Cardiac muscle cell (in vitro differentiated cells and primary cell): Measurements from ENCODE around the gene MTOR. TPM values are rescaled to one million over a fixed set of nuclear protein-coding genes. Genes with fewer than 3 reads are reported as not detected.

Source experiments
- DNase-seq, 2 donors: peaks; one replicate each; pipeline versions ENCODE4 v3.0.0 to v3.0.0-alpha.2; 2010 to 2017; ENCODE audit warnings: low read depth in 1 of 2, low spot score in 1 of 2
- H3K27ac ChIP-seq: fragments of 200-600 bp; sonication (generic); 2 replicates; pipeline ENCODE4 v1.5.1; 2016
- H3K27me3 ChIP-seq: fragments of 200-600 bp; sonication (generic); 2 replicates; pipeline ENCODE4 v1.6.0; 2016; ENCODE audit warnings: control low read depth
- H3K36me3 ChIP-seq: fragments of 200-600 bp; sonication (generic); 2 replicates; pipeline ENCODE4 v1.5.1; 2016; ENCODE audit warnings: control low read depth
- H3K4me1 ChIP-seq: fragments of 200-600 bp; sonication (generic); 2 replicates; pipeline ENCODE4 v1.8.1; 2017; ENCODE audit warnings: low read depth, mild to moderate bottlenecking, mixed run types
- H3K4me3 ChIP-seq: fragments of 200-600 bp; sonication (generic); 2 replicates; pipeline ENCODE4 v1.5.1; 2016; ENCODE audit warnings: mild to moderate bottlenecking
- H3K9me3 ChIP-seq: fragments of 200-600 bp; sonication (generic); 2 replicates; pipeline ENCODE4 v1.5.1; 2017; ENCODE audit warnings: low read depth, mild to moderate bottlenecking, control low read depth
- polyA plus RNA-seq: library from polyadenylated mRNA; unstranded; fragments of >200 nt; fragmentation: Nextera tagmentation; extraction: Ambion mirVana; gene quantifications from 2 replicates; pipeline ENCODE4 v1.2.1, GENCODE V29; 2016
- total RNA-seq: library from RNA; depleted of rRNA; stranded (reverse); fragments of >200 nt; gene quantifications from 2 replicates; pipeline ENCODE4 v1.2.3, GENCODE V29; 2016
- TF ChIP-seq, protein P1 (sequence below): IDR thresholded peaks from 2 replicates; pipeline ENCODE4 v1.5.1; 2012; ENCODE audit warnings: low read depth, mild to moderate bottlenecking, low read length

Gene MTOR
- total and polyA plus RNA-seq, 2 experiments from 2014 or later = 21.5 to 45.7 TPM

DNA sequence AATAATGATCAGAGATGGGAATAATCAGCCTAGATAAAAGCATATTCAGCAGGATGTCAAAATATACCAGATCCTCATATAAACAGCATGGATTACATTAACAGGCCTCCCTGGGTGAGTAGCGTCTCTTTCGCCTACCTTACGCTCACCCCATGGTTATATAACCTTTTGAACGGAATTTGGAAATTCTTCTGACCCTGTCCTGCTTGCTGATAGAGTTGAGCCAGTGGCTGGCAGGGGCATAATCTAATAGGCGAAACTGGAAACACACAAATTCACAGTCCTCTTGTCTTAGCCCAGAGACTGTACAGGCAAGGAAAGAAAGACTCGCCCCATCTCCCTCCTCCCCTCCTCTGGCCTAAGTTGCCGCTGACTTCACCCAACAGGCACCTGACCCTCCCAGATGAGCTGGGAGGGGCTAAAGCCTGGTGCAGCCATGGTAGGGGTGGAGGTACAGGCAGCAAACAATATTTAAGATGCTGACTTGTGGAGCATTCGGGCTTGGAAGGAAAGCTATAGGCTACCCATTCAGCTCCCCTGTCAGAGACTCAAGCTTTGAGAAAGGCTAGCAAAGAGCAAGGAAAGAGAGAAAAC, 73.4 kb downstream of the MTOR start, which contains the start of gene ANGPTL7:
ANGPTL7 (plus strand) TSS at position 498 of the 594 bp plus-strand sequence. CDS start 225 bp downstream, outside the sequence.
- peaks cover 19% of the 10 kb centered on the region for H3K36me3 ChIP-seq

DNA sequence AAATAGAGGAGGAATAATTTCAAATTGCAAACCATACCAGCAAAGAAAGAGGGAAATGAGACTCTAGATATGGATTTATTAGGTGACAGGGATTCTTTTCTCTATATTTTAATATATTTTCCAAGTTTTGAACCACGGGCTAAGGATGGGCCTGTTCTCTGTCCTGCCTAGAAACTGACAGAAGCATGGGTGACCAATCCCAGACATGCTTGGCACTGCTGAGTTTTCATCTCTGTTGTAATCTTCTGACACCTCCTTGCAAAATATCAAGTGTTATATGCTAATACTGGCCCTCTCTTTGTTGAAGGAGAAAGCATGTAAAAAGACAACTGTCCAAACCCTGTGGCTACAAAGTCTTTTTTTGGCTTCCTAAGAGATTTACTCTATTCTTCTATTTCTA, 74.0 kb downstream of the MTOR start:
- Histone ChIP-seq H3K4me3 (no peak overlapping the region), H3K4me1 (peaks cover 14% of the 10 kb centered on the region), H3K27me3 (no peaks in the 10 kb centered on the region), H3K36me3 (peaks cover 18% of the 10 kb centered on the region), H3K9me3 (no peaks in the 10 kb centered on the region), H3K27ac (no peak overlapping the region)
- peak in 1 of 2 donors; percentile 42 for DNase-seq
- TF ChIP-seq, protein P1, sequence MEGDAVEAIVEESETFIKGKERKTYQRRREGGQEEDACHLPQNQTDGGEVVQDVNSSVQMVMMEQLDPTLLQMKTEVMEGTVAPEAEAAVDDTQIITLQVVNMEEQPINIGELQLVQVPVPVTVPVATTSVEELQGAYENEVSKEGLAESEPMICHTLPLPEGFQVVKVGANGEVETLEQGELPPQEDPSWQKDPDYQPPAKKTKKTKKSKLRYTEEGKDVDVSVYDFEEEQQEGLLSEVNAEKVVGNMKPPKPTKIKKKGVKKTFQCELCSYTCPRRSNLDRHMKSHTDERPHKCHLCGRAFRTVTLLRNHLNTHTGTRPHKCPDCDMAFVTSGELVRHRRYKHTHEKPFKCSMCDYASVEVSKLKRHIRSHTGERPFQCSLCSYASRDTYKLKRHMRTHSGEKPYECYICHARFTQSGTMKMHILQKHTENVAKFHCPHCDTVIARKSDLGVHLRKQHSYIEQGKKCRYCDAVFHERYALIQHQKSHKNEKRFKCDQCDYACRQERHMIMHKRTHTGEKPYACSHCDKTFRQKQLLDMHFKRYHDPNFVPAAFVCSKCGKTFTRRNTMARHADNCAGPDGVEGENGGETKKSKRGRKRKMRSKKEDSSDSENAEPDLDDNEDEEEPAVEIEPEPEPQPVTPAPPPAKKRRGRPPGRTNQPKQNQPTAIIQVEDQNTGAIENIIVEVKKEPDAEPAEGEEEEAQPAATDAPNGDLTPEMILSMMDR = no peak

More for the DNA sequence above, 73.4 kb downstream of the MTOR start, which contains the start of gene ANGPTL7:
- Histone ChIP-seq H3K9me3 (no peaks in the 10 kb centered on the region), H3K27me3 (no peaks in the 10 kb centered on the region), H3K4me3 (no peak within 1 kb of the TSS), H3K4me1 (peaks cover 14% of the 10 kb centered on the region), H3K27ac (no peak within 1 kb of the TSS)
- TF ChIP-seq, protein P1 = no peak
- DNase-seq = no peak

DNA sequence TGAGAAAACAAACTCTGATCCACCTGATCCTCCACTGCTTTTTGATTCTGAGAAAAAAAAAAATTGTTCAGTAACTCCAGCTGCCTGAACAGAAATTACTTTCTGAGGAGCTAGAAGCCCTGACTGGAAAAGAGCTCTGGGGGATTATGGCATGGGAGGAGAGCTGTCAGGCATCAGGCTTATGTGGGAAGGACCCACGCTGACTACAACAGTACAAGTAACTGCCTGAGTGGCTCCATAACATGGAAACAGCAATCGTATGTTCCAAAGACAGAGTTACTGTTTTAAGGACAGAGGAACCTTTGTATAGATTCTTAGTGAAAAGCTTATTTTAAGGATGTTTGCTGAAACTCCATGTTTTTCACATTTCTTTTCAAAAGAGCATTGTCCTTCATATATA, 74.4 kb downstream of the MTOR start:
- peak in 1 of 2 donors; percentile 24 for DNase-seq
- Histone ChIP-seq H3K36me3 (peaks cover 14% of the 10 kb centered on the region), H3K4me3 (no peak overlapping the region), H3K27ac (no peak overlapping the region), H3K4me1 (peaks cover 14% of the 10 kb centered on the region), H3K9me3 (no peaks in the 10 kb centered on the region), H3K27me3 (no peaks in the 10 kb centered on the region)
- TF ChIP-seq, protein P1 = no peak

DNA sequence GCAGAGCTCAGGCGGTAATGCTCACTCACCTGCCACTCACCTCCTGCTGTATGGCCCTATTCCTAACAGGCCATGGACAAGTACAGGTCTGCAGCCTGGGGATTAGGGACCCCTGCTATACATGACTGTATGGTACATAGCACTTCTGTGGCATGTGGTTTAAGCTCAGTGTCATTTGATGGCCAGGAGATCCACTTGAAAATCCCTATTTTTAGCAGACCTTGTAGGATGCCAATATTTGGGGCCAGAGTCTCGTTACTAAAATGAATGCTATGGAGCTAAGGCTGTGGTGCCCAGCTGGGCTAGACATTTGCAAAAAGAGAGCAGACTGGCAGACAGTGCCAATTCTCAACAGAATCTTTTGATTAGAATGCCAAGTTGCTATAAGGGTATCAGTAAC, 74.9 kb downstream of the MTOR start:
- DNase-seq = no peak
- Histone ChIP-seq H3K27ac (no peak overlapping the region), H3K36me3 (peaks cover 14% of the 10 kb centered on the region), H3K4me1 (peaks cover 14% of the 10 kb centered on the region), H3K9me3 (no peaks in the 10 kb centered on the region), H3K27me3 (no peaks in the 10 kb centered on the region), H3K4me3 (no peak overlapping the region)
- TF ChIP-seq, protein P1 = no peak

DNA sequence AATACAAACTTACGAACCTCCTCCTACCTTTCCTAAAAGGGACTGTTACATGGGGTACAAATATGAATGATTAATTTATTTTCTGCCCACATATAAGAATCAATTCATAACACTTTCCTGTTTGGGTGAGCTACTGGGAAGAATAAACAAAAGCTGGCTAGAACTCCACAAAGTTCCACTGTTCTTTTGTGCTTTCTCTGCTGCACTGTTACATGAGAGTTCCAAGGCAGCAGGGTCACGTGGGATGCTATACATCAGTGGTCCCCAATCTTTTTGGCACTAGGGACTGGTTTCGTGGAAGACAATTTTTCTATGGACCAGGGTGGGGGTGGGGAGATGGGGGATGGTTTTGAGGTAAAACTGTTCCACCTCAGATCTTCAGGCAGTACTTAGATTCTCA, 75.4 kb downstream of the MTOR start:
- no peak overlapping the region for H3K27ac ChIP-seq
- peaks cover 14% of the 10 kb centered on the region for H3K4me1 ChIP-seq
- H3K36me3 ChIP-seq = peaks cover 14% of the 10 kb centered on the region
- no peaks in the 10 kb centered on the region for H3K27me3 ChIP-seq
- no peak overlapping the region for H3K4me3 ChIP-seq
- DNase-seq = no peak
- TF ChIP-seq, protein P1 = no peak
- H3K9me3 ChIP-seq = no peaks in the 10 kb centered on the region
